Activated T-helper 17 cell treated with anti-CD3 and anti-CD28 coated beads, Interleukin-2, amount 50 U/mL, for 72 hours (primary cell): ENCODE measurements around the gene CEP192. TPM values are rescaled to one million over a fixed set of nuclear protein-coding genes. Genes with fewer than 3 reads are reported as not detected.

ENCODE experiments used
- ATAC-seq: fragments of 150-1000 bp; cut with Tn5 transposase; replicated peaks from 2 replicates; pipeline ENCODE4 v1.10.0; 2021; ENCODE audit warnings: mild to moderate bottlenecking, moderate library complexity
- H3K27ac Mint-ChIP-seq: one replicate; pipeline ENCODE4 v1.8.0; 2022; ENCODE audit warnings: mixed read lengths
- H3K27me3 Mint-ChIP-seq: one replicate; pipeline ENCODE4 v1.8.0; 2022; ENCODE audit warnings: mixed read lengths
- H3K36me3 Mint-ChIP-seq: one replicate; pipeline ENCODE4 v1.8.0; 2022; ENCODE audit warnings: low read depth, mild to moderate bottlenecking, mixed read lengths
- H3K4me1 Mint-ChIP-seq: one replicate; pipeline ENCODE4 v1.8.0; 2022; ENCODE audit warnings: mixed read lengths
- H3K4me3 Mint-ChIP-seq: one replicate; pipeline ENCODE4 v1.8.0; 2022; ENCODE audit warnings: mild to moderate bottlenecking, mixed read lengths
- H3K9me3 Mint-ChIP-seq: one replicate; pipeline ENCODE4 v1.8.0; 2022; ENCODE audit warnings: mixed read lengths
- total RNA-seq, 2 donors: library from RNA; stranded (reverse); gene quantifications; one replicate each; pipeline ENCODE4 v1.2.3, GENCODE V29; 2022

Gene CEP192
- total RNA-seq, 2 donors from 2014 or later, result 35.3 to 62.0 TPM

DNA sequence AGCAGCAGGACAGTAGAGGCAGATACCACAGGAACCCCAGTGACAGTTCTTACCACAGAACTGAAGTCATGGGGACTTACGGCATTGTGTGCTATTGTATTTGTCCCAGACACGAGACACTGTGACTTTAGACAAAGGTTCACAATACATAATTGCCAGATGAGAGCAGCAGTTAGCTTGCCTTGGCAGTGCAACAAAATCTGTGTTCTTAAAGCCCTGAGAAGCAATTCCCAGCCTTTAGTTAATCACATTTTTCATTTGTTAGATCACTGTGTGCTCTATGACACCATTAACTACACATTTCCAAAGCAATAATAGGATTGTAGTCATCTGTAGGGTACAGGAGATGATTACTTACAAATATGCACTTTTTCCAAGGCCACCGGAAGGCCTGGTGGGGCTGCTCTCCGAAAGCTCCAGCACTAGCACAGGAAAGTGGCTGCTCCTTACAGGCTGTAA, 129.8 kb downstream of the CEP192 start:
- Mint-ChIP-seq H3K36me3 (peaks cover 65% of the 10 kb centered on the region), H3K4me3 (no peak overlapping the region), H3K27me3 (no peaks in the 10 kb centered on the region), H3K4me1 (no peaks in the 10 kb centered on the region), H3K9me3 (no peaks in the 10 kb centered on the region), H3K27ac (no peak overlapping the region)
- ATAC-seq, result no peak

GRCh38 chr18:13124411-13124810, 133.2 kb downstream of the CEP192 start:
- Mint-ChIP-seq H3K27ac (no peak overlapping the region), H3K36me3 (peaks cover 31% of the 10 kb centered on the region), H3K9me3 (no peaks in the 10 kb centered on the region), H3K4me1 (no peaks in the 10 kb centered on the region), H3K4me3 (no peak overlapping the region), H3K27me3 (no peaks in the 10 kb centered on the region)
- no peak for ATAC-seq

GRCh38 chr18:13125191-13125590, 134.0 kb downstream of the CEP192 start:
- Mint-ChIP-seq H3K27ac (peak overlapping the region; percentile 12), H3K9me3 (no peaks in the 10 kb centered on the region), H3K4me3 (no peak overlapping the region), H3K27me3 (no peaks in the 10 kb centered on the region), H3K4me1 (no peaks in the 10 kb centered on the region), H3K36me3 (peaks cover 25% of the 10 kb centered on the region)
- no peak for ATAC-seq

GRCh38 chr18:13126966-13127598, 135.9 kb downstream of the CEP192 start:
- H3K27me3 Mint-ChIP-seq, result no peaks in the 10 kb centered on the region
- no peaks in the 10 kb centered on the region for H3K9me3 Mint-ChIP-seq
- H3K27ac Mint-ChIP-seq, result peak overlapping the region; percentile 81
- no peak for ATAC-seq
- H3K36me3 Mint-ChIP-seq, result peaks cover 20% of the 10 kb centered on the region
- peaks cover 8% of the 10 kb centered on the region for H3K4me1 Mint-ChIP-seq
- H3K4me3 Mint-ChIP-seq, result no peak overlapping the region

GRCh38 chr18:13131283-13131682, 140.1 kb downstream of the CEP192 start:
- H3K36me3 Mint-ChIP-seq, result no peaks in the 10 kb centered on the region
- peaks cover 8% of the 10 kb centered on the region for H3K4me1 Mint-ChIP-seq
- ATAC-seq, result no peak
- H3K27me3 Mint-ChIP-seq, result no peaks in the 10 kb centered on the region
- no peak overlapping the region for H3K4me3 Mint-ChIP-seq
- H3K27ac Mint-ChIP-seq, result peak overlapping the region; percentile 37
- no peaks in the 10 kb centered on the region for H3K9me3 Mint-ChIP-seq

GRCh38 chr18:13134551-13135401, 143.6 kb downstream of the CEP192 start:
- Mint-ChIP-seq H3K9me3 (peaks cover 3% of the 10 kb centered on the region), H3K4me1 (peaks cover 23% of the 10 kb centered on the region), H3K27ac (no peak overlapping the region), H3K27me3 (no peaks in the 10 kb centered on the region), H3K4me3 (no peak overlapping the region), H3K36me3 (peaks cover 6% of the 10 kb centered on the region)
- no peak for ATAC-seq

DNA sequence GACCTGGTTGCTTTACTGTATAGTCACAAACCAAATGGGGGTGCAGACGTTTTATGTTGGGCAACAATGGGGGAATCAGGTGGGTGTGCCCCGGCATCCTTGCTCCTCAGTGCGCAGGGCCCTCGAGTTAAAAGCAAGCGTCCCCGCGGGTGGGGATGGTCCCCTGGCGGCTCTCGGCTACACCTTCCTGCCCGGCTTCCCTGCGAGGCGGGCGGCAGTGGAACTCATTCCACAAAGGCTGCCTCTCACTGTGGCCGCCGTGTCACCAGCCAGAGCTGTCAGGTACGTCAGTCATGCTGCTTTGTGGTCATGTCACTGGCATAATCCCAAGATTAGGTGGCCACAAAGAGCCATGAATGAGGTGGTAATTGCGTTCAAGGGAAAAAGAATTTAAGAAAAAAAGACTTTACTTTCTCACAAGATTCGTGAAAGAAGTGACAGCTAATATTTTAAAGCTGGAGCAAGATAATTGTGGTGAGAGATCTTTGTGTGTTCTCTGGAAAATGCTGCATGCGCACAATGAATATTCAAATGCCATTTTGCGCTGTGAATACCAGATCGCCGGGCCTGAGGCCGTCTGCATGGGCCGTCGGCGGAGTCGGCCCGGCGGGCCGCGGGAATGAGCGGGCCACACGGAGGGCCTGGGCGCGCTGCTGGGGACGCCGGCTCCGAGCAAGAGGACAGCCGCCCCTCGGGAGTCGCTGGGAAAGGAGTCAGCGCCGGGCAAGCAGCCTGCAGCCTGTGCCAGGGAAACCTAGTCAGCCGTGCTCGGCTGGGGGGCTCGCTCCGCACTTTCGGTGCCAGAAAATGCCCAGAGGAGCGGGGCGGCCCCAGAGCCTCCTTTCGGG, 145.1 kb downstream of the CEP192 start:
- peaks cover 3% of the 10 kb centered on the region for H3K9me3 Mint-ChIP-seq
- peaks cover 6% of the 10 kb centered on the region for H3K36me3 Mint-ChIP-seq
- peaks cover 19% of the 10 kb centered on the region for H3K4me1 Mint-ChIP-seq
- peak overlapping the region; percentile 1 for H3K27ac Mint-ChIP-seq
- ATAC-seq, result peak; percentile 27
- peak overlapping the region; percentile 100 for H3K4me3 Mint-ChIP-seq
- H3K27me3 Mint-ChIP-seq, result no peaks in the 10 kb centered on the region

GRCh38 chr18:13136904-13137669, 145.9 kb downstream of the CEP192 start:
- Mint-ChIP-seq H3K9me3 (peaks cover 3% of the 10 kb centered on the region), H3K4me3 (peak overlapping the region; percentile 100), H3K36me3 (peaks cover 6% of the 10 kb centered on the region), H3K27ac (peak overlapping the region; percentile 97), H3K4me1 (peaks cover 15% of the 10 kb centered on the region), H3K27me3 (no peaks in the 10 kb centered on the region)
- peak; percentile 49 for ATAC-seq

- H3K4me1 Mint-ChIP-seq, result peaks cover 15% of the 10 kb centered on the region
- peak overlapping the region; percentile 100 for H3K4me3 Mint-ChIP-seq
- peak; percentile 91 for ATAC-seq
- peak overlapping the region; percentile 97 for H3K27ac Mint-ChIP-seq
- peaks cover 3% of the 10 kb centered on the region for H3K9me3 Mint-ChIP-seq
- H3K36me3 Mint-ChIP-seq, result peaks cover 6% of the 10 kb centered on the region
- H3K27me3 Mint-ChIP-seq, result no peaks in the 10 kb centered on the region
These were observed 146.7 kb downstream of the CEP192 start for GRCh38 chr18:13137670-13138419.

DNA sequence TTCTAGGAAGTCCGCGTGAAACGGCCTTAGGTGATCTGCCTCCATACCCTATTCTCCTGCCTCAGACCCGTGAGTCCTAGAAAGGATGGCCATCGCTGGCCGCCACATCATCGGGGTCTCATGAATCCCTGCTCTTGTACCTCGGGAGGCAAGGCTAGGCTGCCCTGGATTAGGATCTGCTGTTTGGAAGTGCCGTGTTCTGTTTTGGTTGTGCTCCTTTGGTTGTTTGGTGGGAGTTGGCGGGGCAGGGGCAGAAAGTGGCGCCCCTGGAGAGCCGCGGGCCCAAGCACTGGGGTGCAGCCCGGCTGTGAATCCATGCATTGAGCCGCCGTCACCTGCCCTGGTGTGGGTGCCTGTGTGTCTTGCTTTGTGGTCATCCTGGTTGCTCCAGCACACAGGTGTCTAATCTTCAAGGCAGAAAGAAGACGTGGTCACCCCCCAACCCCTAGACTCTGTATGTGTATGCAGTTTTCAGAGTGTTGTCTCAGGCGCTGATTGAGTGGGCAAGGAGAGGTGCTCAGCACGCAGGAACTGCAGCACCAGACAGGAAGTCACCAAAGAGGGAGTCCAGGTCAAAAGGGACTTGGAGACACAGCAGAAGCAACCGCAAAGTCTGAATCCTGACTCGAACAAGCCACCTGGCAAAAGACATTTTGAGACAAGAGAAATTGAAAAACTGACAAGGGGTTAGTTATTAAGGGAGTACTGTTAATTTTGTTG, 147.4 kb downstream of the CEP192 start:
- H3K9me3 Mint-ChIP-seq, result peaks cover 6% of the 10 kb centered on the region
- H3K27ac Mint-ChIP-seq, result peak overlapping the region; percentile 97
- ATAC-seq, result peak; percentile 1
- peaks cover 15% of the 10 kb centered on the region for H3K4me1 Mint-ChIP-seq
- no peaks in the 10 kb centered on the region for H3K27me3 Mint-ChIP-seq
- H3K4me3 Mint-ChIP-seq, result peak overlapping the region; percentile 100
- peaks cover 6% of the 10 kb centered on the region for H3K36me3 Mint-ChIP-seq

- Mint-ChIP-seq H3K36me3 (peaks cover 6% of the 10 kb centered on the region), H3K27ac (no peak overlapping the region), H3K4me3 (no peak overlapping the region), H3K4me1 (peaks cover 15% of the 10 kb centered on the region), H3K9me3 (peaks cover 6% of the 10 kb centered on the region), H3K27me3 (peaks cover under 1% of the 10 kb centered on the region)
- ATAC-seq, result no peak
These were observed 148.8 kb downstream of the CEP192 start for GRCh38 chr18:13139885-13140450.

DNA sequence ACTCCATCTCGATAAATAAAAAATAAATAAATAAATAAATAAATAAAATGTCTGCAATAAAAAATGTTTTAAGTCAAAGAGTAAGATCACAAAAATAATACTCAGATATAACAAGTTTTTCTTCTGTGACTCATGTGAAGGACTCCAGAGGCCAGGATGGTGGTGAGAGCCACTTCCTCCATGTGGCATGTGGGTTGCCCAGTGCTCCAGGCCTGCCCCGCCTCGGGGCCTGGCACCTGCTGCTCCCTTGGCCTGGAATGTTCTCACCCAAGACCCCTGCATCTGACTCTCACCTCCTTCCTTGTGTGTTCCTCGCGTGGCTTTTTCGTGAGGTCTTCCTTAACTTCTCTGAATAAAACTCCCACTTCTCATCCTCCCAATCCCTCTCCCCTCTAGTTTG, 150.0 kb downstream of the CEP192 start:
- Mint-ChIP-seq H3K4me3 (no peak overlapping the region), H3K4me1 (peaks cover 15% of the 10 kb centered on the region), H3K27ac (peak overlapping the region; percentile 68), H3K27me3 (peaks cover 4% of the 10 kb centered on the region), H3K36me3 (peaks cover 6% of the 10 kb centered on the region), H3K9me3 (peaks cover 6% of the 10 kb centered on the region)
- ATAC-seq, result no peak
